PC-3 (cell line): Measurements from ENCODE around the gene NME4.

ENCODE experiments used
- CTCF ChIP-seq: fragments of 300-600 bp; sonication (generic); conservative IDR thresholded peaks from 2 replicates; pipeline ENCODE4 v1.5.1; 2017; ENCODE audit warnings: antibody characterized with exemption, low read depth, mild to moderate bottlenecking, low read length
- EZH2 ChIP-seq: fragments of 300-600 bp; sonication (generic); IDR thresholded peaks from one replicate; pipeline ENCODE4 v1.6.1; 2017; ENCODE audit warnings: antibody characterized with exemption, mild to moderate bottlenecking, low read length; ENCODE audit not compliant: unreplicated experiment

GRCh38 chr16:404971-405486, 8.0 kb downstream of the NME4 start:
- TF ChIP-seq CTCF: no peak
- TF ChIP-seq EZH2: no peak
